GM12864 (cell line): ENCODE measurements around the gene ETFDH.

Source experiments
- DNase-seq: peaks from one replicate; pipeline ENCODE4 v3.0.0-alpha.2; 2011; ENCODE audit warnings: low read depth
- H3K4me3 ChIP-seq: 2 replicates; pipeline ENCODE4 v1.5.1; 2011; ENCODE audit warnings: mild to moderate bottlenecking, low read depth, low read length, control low read depth
- TF ChIP-seq, protein P1 (sequence below): IDR thresholded peaks from 2 replicates; pipeline ENCODE4 v1.5.1; 2011; ENCODE audit warnings: low read depth, mild to moderate bottlenecking, moderate library complexity, low read length, control low read depth, inconsistent platforms; ENCODE audit errors: missing control alignments

Gene ETFDH

GRCh38 chr4:158671915-158672806 lies at the start of gene ETFDH:
ETFDH (plus strand) TSS chr4:158672296; CDS start chr4:158672457, 161 bp downstream.
- peak within 1 kb of the TSS; percentile 77 for H3K4me3 ChIP-seq
- TF ChIP-seq, protein P1, sequence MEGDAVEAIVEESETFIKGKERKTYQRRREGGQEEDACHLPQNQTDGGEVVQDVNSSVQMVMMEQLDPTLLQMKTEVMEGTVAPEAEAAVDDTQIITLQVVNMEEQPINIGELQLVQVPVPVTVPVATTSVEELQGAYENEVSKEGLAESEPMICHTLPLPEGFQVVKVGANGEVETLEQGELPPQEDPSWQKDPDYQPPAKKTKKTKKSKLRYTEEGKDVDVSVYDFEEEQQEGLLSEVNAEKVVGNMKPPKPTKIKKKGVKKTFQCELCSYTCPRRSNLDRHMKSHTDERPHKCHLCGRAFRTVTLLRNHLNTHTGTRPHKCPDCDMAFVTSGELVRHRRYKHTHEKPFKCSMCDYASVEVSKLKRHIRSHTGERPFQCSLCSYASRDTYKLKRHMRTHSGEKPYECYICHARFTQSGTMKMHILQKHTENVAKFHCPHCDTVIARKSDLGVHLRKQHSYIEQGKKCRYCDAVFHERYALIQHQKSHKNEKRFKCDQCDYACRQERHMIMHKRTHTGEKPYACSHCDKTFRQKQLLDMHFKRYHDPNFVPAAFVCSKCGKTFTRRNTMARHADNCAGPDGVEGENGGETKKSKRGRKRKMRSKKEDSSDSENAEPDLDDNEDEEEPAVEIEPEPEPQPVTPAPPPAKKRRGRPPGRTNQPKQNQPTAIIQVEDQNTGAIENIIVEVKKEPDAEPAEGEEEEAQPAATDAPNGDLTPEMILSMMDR = peak; percentile 64
- peak; percentile 98 for DNase-seq

DNA sequence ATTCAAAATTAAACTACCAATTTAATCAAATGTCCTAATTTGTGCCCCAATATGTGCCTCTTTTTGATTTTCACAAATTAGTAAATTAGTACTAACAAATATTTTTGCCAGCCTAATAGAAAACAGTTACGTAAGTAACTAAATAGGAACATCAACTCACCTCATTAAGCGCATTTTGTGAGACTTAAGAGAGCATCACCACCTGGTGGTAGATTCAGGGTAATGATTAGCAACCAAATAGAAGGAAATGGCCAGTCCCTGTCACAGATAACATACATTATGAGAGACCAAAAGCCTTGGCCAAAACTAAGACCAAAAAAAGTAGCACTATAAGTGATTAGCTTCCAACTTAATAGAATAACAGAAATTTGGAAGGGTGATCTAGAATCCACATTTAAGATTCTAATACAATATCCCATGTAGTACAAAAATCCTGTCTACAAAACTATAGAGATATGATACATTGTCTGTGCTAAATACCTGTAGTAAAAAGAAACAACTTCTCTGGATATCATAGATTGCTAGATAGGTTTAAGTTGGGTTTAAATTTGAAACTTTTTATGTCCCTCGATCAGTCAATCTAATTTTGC lies 47.1 kb upstream of the ETFDH start:
- H3K4me3 ChIP-seq = no peak overlapping the region
- DNase-seq = peak; percentile 25
- TF ChIP-seq, protein P1 = peak; percentile 63

DNA sequence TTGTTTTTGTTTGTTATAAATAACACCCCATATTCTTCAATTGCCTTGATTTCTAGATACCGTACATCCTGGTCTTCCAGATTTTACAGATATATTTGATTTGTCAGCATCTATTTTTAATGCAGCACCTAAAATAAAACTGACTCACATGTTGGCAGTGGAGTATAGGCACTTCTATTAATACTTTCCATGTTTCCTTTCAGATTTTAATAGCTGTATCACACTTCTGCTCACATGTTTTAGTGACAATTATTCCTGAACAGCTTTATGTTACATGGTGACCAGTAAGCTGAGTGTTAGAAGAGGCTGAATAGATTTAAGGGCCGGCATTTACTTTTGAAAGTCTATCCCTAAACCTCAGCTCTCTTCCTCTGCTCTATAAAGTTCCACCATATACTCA lies 46.6 kb upstream of the ETFDH start:
- TF ChIP-seq, protein P1 = no peak
- no peak overlapping the region for H3K4me3 ChIP-seq
- DNase-seq = no peak

DNA sequence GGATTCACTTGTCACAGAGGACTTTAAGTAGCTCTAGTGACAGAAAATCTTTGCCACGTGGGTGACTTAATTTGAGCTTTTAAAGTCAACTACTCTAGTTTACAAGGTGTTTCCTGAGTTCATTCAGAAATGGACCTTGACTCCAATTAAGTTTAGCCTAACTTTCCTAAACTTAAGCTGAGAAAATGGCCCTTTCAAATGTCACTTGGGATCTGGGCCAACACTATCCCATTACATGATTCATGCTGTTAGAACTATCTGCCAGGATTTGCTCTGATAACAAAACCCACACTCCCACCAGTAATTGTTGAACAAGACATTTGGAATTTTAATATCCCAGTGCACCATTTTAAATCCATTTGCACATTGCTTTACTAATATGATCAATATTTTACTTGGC lies 41.2 kb upstream of the ETFDH start:
- TF ChIP-seq, protein P1 = no peak
- DNase-seq = no peak
- H3K4me3 ChIP-seq = no peak overlapping the region

DNA sequence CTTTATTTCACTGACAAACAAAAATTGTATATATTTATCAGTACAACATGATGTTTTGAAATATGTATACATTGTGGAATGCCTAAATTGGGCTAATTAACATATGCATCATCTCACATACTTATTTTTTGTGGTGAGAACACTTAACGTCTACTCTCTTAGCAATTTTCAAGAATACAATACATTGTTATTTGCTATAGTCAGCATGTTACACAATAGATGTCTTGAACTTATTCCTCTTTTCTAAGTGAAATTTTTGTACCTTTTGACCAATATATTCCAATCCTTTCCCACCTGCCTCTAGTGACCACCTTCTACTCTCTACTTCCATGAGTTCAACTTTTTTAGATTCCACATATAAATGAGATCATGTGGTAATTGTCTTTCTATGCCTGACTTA lies 35.5 kb upstream of the ETFDH start:
- H3K4me3 ChIP-seq = no peak overlapping the region
- DNase-seq = no peak
- TF ChIP-seq, protein P1 = no peak

DNA sequence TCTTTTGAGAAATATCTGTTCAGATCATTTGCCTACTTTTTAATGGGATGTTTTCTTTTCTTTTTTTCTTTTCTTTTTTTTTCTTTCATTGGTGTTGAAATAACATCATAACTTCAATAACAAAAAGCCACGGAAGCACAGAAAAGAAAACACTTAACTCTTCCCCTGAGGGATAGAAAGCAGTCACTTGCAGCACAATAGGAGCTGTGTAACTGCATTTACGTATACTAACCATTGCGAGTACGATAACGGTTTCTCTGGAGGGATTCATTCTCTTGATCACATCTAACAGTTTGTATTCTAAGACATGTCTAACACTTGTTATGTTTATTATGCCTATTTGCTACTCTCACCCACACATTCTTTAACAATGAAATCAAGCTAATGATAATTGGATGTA lies 27.7 kb upstream of the ETFDH start:
- H3K4me3 ChIP-seq = no peak overlapping the region
- TF ChIP-seq, protein P1 = no peak

More for the DNA sequence above, 27.7 kb upstream of the ETFDH start:
- DNase-seq = no peak
